ENCODE results near the gene FTO.

DNA sequence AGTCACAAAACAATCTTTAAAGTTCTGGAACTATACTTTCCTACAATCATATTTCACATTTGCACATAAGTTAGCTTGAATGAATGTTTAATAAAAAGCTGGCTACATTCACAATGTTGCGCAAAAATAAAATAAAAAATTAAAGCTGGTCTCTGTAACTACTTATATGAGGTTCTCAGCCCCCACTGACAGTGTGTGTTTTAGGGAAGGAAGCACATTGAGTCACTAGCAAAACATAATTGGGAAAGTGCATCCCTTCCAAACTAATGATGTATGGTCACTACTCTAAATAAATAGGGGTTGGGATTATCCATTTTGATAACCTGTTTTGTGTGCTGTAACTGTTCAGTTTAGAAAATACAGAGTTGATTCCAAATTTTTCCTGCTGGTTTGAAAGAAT lies 330.7 kb downstream of the FTO start:
- TF ChIP-seq, protein P1, sequence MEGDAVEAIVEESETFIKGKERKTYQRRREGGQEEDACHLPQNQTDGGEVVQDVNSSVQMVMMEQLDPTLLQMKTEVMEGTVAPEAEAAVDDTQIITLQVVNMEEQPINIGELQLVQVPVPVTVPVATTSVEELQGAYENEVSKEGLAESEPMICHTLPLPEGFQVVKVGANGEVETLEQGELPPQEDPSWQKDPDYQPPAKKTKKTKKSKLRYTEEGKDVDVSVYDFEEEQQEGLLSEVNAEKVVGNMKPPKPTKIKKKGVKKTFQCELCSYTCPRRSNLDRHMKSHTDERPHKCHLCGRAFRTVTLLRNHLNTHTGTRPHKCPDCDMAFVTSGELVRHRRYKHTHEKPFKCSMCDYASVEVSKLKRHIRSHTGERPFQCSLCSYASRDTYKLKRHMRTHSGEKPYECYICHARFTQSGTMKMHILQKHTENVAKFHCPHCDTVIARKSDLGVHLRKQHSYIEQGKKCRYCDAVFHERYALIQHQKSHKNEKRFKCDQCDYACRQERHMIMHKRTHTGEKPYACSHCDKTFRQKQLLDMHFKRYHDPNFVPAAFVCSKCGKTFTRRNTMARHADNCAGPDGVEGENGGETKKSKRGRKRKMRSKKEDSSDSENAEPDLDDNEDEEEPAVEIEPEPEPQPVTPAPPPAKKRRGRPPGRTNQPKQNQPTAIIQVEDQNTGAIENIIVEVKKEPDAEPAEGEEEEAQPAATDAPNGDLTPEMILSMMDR (IDR thresholded peaks at IDR 0.05; ENCODE audit: control extremely low read depth in 1 of 3, insufficient read depth in 1 of 3, low read depth in 1 of 3, low read length in 3 of 3): no peak
- TF ChIP-seq JUN (IDR thresholded peaks at IDR 0.05; ENCODE audit: low read depth, low read length): no peak

All from H1 (cell line).